ENCODE results near the gene ITGAE. TPM values are rescaled to one million over a fixed set of nuclear protein-coding genes. Genes with fewer than 3 reads are reported as not detected.

Gene ITGAE
- total and polyA plus RNA-seq, 7 experiments from 2014 or later: 16.3 to 44.9 (median 23.6) TPM

GRCh38 chr17:3768341-3768740 is 32.6 kb downstream of the ITGAE start:
- CTCF ChIA-PET: interaction anchor here (1.3 kb wide), 1 partner anchor 31 kb away, joined by 6 read pairs; no protein-coding TSS in a partner anchor
- Histone ChIP-seq H3K4me3 (ENCODE audit: low read length) (no peak overlapping the region), H3K4me1 (ENCODE audit: control insufficient read depth in 2 of 2, insufficient read depth in 2 of 2, low read length in 2 of 2) (peaks cover 22 to 78% of the 10 kb centered on the region in 2 donors), H3K9me3 (ENCODE audit: control insufficient read depth in 2 of 3, low read length in 3 of 3) (no peaks in the 10 kb centered on the region), H3K27ac (ENCODE audit: low read depth, low read length) (no peak overlapping the region), H3K27me3 (ENCODE audit: control insufficient read depth in 2 of 2, insufficient read depth in 2 of 2, low read length in 2 of 2) (no peaks in the 10 kb centered on the region), H3K36me3 (ENCODE audit: control insufficient read depth in 2 of 3, insufficient read depth in 3 of 3, low read length in 3 of 3) (no peaks in the 10 kb centered on the region)
- H3K27ac Mint-ChIP-seq: peak overlapping the region in 8 of 9 donors; percentile 2 to 79 (median 46)
- peaks cover 0 to 8% (median 0%) of the 10 kb centered on the region in 11 donors for H3K9me3 Mint-ChIP-seq
- peaks cover 27 to 80% (median 59%) of the 10 kb centered on the region in 7 donors for H3K4me1 Mint-ChIP-seq
- DNase-seq: no peak
- ATAC-seq: no peak
- H3K36me3 Mint-ChIP-seq: peaks cover 0 to 13% (median 0%) of the 10 kb centered on the region in 5 donors
- peak overlapping the region in 5 of 10 donors; percentile 0 to 33 (median 22) for H3K4me3 Mint-ChIP-seq
- peaks cover 0 to 5% (median 0%) of the 10 kb centered on the region in 5 donors for H3K27me3 Mint-ChIP-seq
- intact Hi-C loops (cut with micrococcal nuclease): no loop called here
- POLR2A ChIA-PET: no interaction called here

DNA sequence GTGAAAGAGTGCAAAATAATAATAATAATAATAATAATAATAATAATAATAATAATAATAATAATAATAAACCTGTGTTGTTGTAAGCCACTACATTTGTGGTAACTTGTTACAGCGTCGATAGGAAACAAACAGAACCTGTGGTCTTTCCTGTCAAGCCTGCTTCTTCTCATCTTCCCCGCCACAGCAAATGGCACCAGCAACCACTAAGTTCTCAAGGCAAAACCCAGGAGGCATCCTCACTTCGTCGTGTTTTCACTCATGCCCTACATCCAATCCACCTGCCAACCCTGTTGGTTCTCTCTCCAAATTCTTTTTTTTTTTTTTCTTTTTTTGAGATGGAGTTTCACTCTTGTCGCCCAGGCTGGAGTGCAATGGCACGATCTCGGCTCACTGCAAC is 34.2 kb downstream of the ITGAE start:
- H3K27ac ChIP-seq (ENCODE audit: low read depth, low read length): no peak overlapping the region
- peaks cover 0 to 15% (median 0%) of the 10 kb centered on the region in 5 donors for H3K36me3 Mint-ChIP-seq
- H3K4me1 ChIP-seq (ENCODE audit: control insufficient read depth in 2 of 2, insufficient read depth in 2 of 2, low read length in 2 of 2): peaks cover 22 to 81% of the 10 kb centered on the region in 2 donors
- no peak for ATAC-seq
- H3K4me3 ChIP-seq (ENCODE audit: low read length): no peak overlapping the region
- H3K4me1 Mint-ChIP-seq: peaks cover 17 to 75% (median 54%) of the 10 kb centered on the region in 7 donors
- H3K27me3 ChIP-seq (ENCODE audit: control insufficient read depth in 2 of 2, insufficient read depth in 2 of 2, low read length in 2 of 2): no peaks in the 10 kb centered on the region
- intact Hi-C loops (cut with micrococcal nuclease): no loop called here
- no peaks in the 10 kb centered on the region for H3K9me3 ChIP-seq (ENCODE audit: control insufficient read depth in 2 of 3, low read length in 3 of 3)
- peak in 1 of 9 donors; percentile 51 for DNase-seq
- peaks cover 0 to under 1% (median 0%) of the 10 kb centered on the region in 5 donors for H3K27me3 Mint-ChIP-seq
- H3K36me3 ChIP-seq (ENCODE audit: control insufficient read depth in 2 of 3, insufficient read depth in 3 of 3, low read length in 3 of 3): no peaks in the 10 kb centered on the region
- peaks cover 0 to 8% (median 0%) of the 10 kb centered on the region in 11 donors for H3K9me3 Mint-ChIP-seq
- CTCF ChIA-PET: interaction anchor here (0.7 kb wide), 1 partner anchor 17 kb away, joined by 4 read pairs; no protein-coding TSS in a partner anchor
- H3K27ac Mint-ChIP-seq: peak overlapping the region in 6 of 9 donors; percentile 13 to 88 (median 32)
- peak overlapping the region in 5 of 10 donors; percentile 4 to 90 (median 48) for H3K4me3 Mint-ChIP-seq
- POLR2A ChIA-PET: interaction anchor here (0.7 to 2.2 kb wide), 2 partner anchors 11 to 12 kb away, joined by 4 to 12 read pairs; no protein-coding TSS in a partner anchor

- H3K4me1 ChIP-seq (ENCODE audit: control insufficient read depth in 2 of 2, insufficient read depth in 2 of 2, low read length in 2 of 2): peaks cover 22 to 74% of the 10 kb centered on the region in 2 donors
- H3K36me3 Mint-ChIP-seq: peaks cover 0 to 18% (median 0%) of the 10 kb centered on the region in 5 donors
- peak overlapping the region in 8 of 9 donors; percentile 30 to 97 (median 86) for H3K27ac Mint-ChIP-seq
- no peaks in the 10 kb centered on the region for H3K27me3 ChIP-seq (ENCODE audit: control insufficient read depth in 2 of 2, insufficient read depth in 2 of 2, low read length in 2 of 2)
- no peaks in the 10 kb centered on the region for H3K9me3 ChIP-seq (ENCODE audit: control insufficient read depth in 2 of 3, low read length in 3 of 3)
- ChIA-PET CTCF (no interaction called here), POLR2A (interaction anchor here (0.7 to 2.2 kb wide), 2 partner anchors 11 to 12 kb away, joined by 4 to 12 read pairs; no protein-coding TSS in a partner anchor)
- peak overlapping the region in 7 of 10 donors; percentile 48 to 90 (median 74) for H3K4me3 Mint-ChIP-seq
- H3K27me3 Mint-ChIP-seq: no peaks in the 10 kb centered on the region
- no peak for ATAC-seq
- H3K4me3 ChIP-seq (ENCODE audit: low read length): no peak overlapping the region
- peaks cover 17 to 69% (median 52%) of the 10 kb centered on the region in 7 donors for H3K4me1 Mint-ChIP-seq
- no peaks in the 10 kb centered on the region for H3K36me3 ChIP-seq (ENCODE audit: control insufficient read depth in 2 of 3, insufficient read depth in 3 of 3, low read length in 3 of 3)
- H3K9me3 Mint-ChIP-seq: peaks cover 0 to 10% (median 0%) of the 10 kb centered on the region in 11 donors
- intact Hi-C loops (cut with micrococcal nuclease): loop anchor here (1.0 to 2.0 kb wide), 2 partner anchors 11 to 55 kb away; no protein-coding TSS in a partner anchor
- H3K27ac ChIP-seq (ENCODE audit: low read depth, low read length): no peak overlapping the region
- no peak for DNase-seq
Observed at GRCh38 chr17:3765981-3766380, 35.0 kb downstream of the ITGAE start.

DNA sequence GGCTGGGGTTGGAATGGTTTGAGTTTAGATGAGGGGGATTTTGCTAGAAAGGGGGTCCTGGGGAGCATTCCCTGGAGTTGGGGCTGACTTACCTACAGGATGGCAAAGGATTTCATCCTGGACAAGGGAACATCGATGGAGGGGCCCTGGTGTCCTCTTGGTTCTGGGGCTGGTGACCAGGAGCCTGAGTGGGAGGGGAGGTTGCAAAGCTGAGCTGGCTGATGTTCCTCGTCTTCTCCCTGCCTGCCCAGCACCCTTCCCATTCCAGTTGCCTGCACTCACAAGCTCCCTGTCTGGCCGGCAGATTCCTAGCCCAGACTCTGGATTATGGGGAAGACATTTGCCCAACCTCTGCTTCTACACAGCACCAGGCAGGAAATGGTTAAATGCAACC is 37.2 kb downstream of the ITGAE start:
- intact Hi-C loops (cut with micrococcal nuclease): loop anchor here in 1 of 2 donors (1.0 to 5.0 kb wide), 3 partner anchors 25 to 53 kb away; no protein-coding TSS in a partner anchor
- Histone ChIP-seq H3K36me3 (ENCODE audit: control insufficient read depth in 2 of 3, insufficient read depth in 3 of 3, low read length in 3 of 3) (no peaks in the 10 kb centered on the region), H3K27ac (ENCODE audit: low read depth, low read length) (no peak overlapping the region), H3K9me3 (ENCODE audit: control insufficient read depth in 2 of 3, low read length in 3 of 3) (no peaks in the 10 kb centered on the region), H3K27me3 (ENCODE audit: control insufficient read depth in 2 of 2, insufficient read depth in 2 of 2, low read length in 2 of 2) (no peaks in the 10 kb centered on the region), H3K4me3 (ENCODE audit: low read length) (peak overlapping the region; percentile 24), H3K4me1 (ENCODE audit: control insufficient read depth in 2 of 2, insufficient read depth in 2 of 2, low read length in 2 of 2) (peaks cover 14 to 51% of the 10 kb centered on the region in 2 donors)
- ATAC-seq (no peak), DNase-seq (no peak)
- peak overlapping the region in 6 of 9 donors; percentile 36 to 95 (median 60) for H3K27ac Mint-ChIP-seq
- peak overlapping the region in 3 of 10 donors; percentile 22 to 82 (median 53) for H3K4me3 Mint-ChIP-seq
- peaks cover 0 to 20% (median 0%) of the 10 kb centered on the region in 11 donors for H3K9me3 Mint-ChIP-seq
- CTCF ChIA-PET: interaction anchor here (0.6 kb wide), 1 partner anchor 23 kb away, joined by 3 read pairs; no protein-coding TSS in a partner anchor
- POLR2A ChIA-PET: interaction anchor here (1.0 kb wide), 1 partner anchor 65 kb away, joined by 4 read pairs; no protein-coding TSS in a partner anchor
- H3K36me3 Mint-ChIP-seq: peaks cover 0 to 32% (median 0%) of the 10 kb centered on the region in 5 donors
- H3K4me1 Mint-ChIP-seq: peaks cover 17 to 58% (median 38%) of the 10 kb centered on the region in 7 donors
- no peaks in the 10 kb centered on the region for H3K27me3 Mint-ChIP-seq

GRCh38 chr17:3762922-3763776 is 37.8 kb downstream of the ITGAE start:
- no peak for DNase-seq
- H3K4me3 Mint-ChIP-seq: peak overlapping the region in 3 of 10 donors; percentile 22 to 82 (median 53)
- Histone ChIP-seq H3K4me3 (ENCODE audit: low read length) (peak overlapping the region; percentile 24), H3K4me1 (ENCODE audit: control insufficient read depth in 2 of 2, insufficient read depth in 2 of 2, low read length in 2 of 2) (peaks cover 14 to 45% of the 10 kb centered on the region in 2 donors), H3K36me3 (ENCODE audit: control insufficient read depth in 2 of 3, insufficient read depth in 3 of 3, low read length in 3 of 3) (no peaks in the 10 kb centered on the region), H3K27me3 (ENCODE audit: control insufficient read depth in 2 of 2, insufficient read depth in 2 of 2, low read length in 2 of 2) (no peaks in the 10 kb centered on the region), H3K27ac (ENCODE audit: low read depth, low read length) (no peak overlapping the region), H3K9me3 (ENCODE audit: control insufficient read depth in 2 of 3, low read length in 3 of 3) (no peaks in the 10 kb centered on the region)
- intact Hi-C loops (cut with micrococcal nuclease): loop anchor here in 1 of 2 donors (1.0 to 5.0 kb wide), 2 partner anchors 25 to 34 kb away; no protein-coding TSS in a partner anchor
- ChIA-PET CTCF (interaction anchor here (0.6 kb wide), 1 partner anchor 24 kb away, joined by 3 read pairs; no protein-coding TSS in a partner anchor), POLR2A (interaction anchor here (1.0 kb wide), 1 partner anchor 65 kb away, joined by 4 read pairs; no protein-coding TSS in a partner anchor)
- peak overlapping the region in 5 of 9 donors; percentile 48 to 95 (median 67) for H3K27ac Mint-ChIP-seq
- peak; percentile 64 for ATAC-seq
- no peaks in the 10 kb centered on the region for H3K27me3 Mint-ChIP-seq
- peaks cover 17 to 51% (median 32%) of the 10 kb centered on the region in 7 donors for H3K4me1 Mint-ChIP-seq
- H3K36me3 Mint-ChIP-seq: peaks cover 0 to 29% (median 0%) of the 10 kb centered on the region in 5 donors
- peaks cover 0 to 18% (median 0%) of the 10 kb centered on the region in 11 donors for H3K9me3 Mint-ChIP-seq

DNA sequence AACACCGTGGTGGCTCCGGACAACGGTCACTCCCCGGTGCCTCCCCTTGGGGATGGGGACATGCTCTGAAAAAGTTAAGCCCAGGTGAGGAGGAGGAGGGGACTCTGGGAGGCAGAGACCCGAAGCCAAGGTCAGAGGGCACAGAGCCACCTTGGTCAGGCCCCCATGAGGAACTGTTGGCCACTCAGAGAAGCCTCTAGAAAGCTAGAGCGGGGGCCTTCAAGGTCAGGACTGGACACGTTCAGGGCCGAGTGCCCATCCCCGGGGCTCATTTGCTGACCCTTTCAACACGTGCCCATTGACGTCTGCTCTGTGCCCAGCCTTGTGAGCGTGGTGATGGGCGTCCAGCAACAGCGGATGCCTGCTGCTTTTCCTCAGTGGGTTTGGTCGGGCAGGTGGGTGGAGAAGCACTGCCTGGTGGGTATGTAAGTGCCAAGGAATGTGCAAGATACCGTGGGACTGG is 39.0 kb downstream of the ITGAE start:
- Histone ChIP-seq H3K27me3 (ENCODE audit: control insufficient read depth in 2 of 2, insufficient read depth in 2 of 2, low read length in 2 of 2) (no peaks in the 10 kb centered on the region), H3K36me3 (ENCODE audit: control insufficient read depth in 2 of 3, insufficient read depth in 3 of 3, low read length in 3 of 3) (no peaks in the 10 kb centered on the region), H3K27ac (ENCODE audit: low read depth, low read length) (no peak overlapping the region), H3K4me3 (ENCODE audit: low read length) (no peak overlapping the region), H3K4me1 (ENCODE audit: control insufficient read depth in 2 of 2, insufficient read depth in 2 of 2, low read length in 2 of 2) (peaks cover 14 to 35% of the 10 kb centered on the region in 2 donors), H3K9me3 (ENCODE audit: control insufficient read depth in 2 of 3, low read length in 3 of 3) (no peaks in the 10 kb centered on the region)
- DNase-seq (no peak), ATAC-seq (no peak)
- peaks cover 16 to 44% (median 27%) of the 10 kb centered on the region in 7 donors for H3K4me1 Mint-ChIP-seq
- H3K27me3 Mint-ChIP-seq: no peaks in the 10 kb centered on the region
- H3K27ac Mint-ChIP-seq: no peak overlapping the region
- POLR2A ChIA-PET: no interaction called here
- intact Hi-C loops (cut with micrococcal nuclease): loop anchor here in 1 of 2 donors (5.0 kb wide), 1 partner anchor 35 kb away; no protein-coding TSS in a partner anchor
- H3K9me3 Mint-ChIP-seq: peaks cover 0 to 15% (median 0%) of the 10 kb centered on the region in 11 donors
- peaks cover 0 to 26% (median 0%) of the 10 kb centered on the region in 5 donors for H3K36me3 Mint-ChIP-seq
- CTCF ChIA-PET: no interaction called here
- no peak overlapping the region for H3K4me3 Mint-ChIP-seq

All from naive thymus-derived CD4-positive, alpha-beta T cell (primary cell).